Motor neuron (in vitro differentiated cells): ENCODE data around the gene MARCHF3. TPM values are rescaled to one million over a fixed set of nuclear protein-coding genes. Genes with fewer than 3 reads are reported as not detected.
"Not testable (repeated sequence)": the region's sequence is repeated elsewhere in the genome, so short reads cannot be mapped to it uniquely, and the experiment has no call there.

Source experiments
- ATAC-seq, 8 experiments: fragments of 200-7000 bp; cut with Tn5 transposase; replicated peaks in 6 of 8; 2 replicates each; pipeline ENCODE4 v1.8.0; 2021; ENCODE audit warnings: mild to moderate bottlenecking in 8 of 8, moderate library complexity in 8 of 8
- H3K27ac ChIP-seq, 2 donors: fragments of 250-450 bp; sonication (Bioruptor Pico); 2 replicates each; pipeline ENCODE4 v1.9.0; 2021; ENCODE audit warnings: antibody characterized with exemption in 2 of 2, mild to moderate bottlenecking in 2 of 2, moderate library complexity in 1 of 2
- H3K4me1 ChIP-seq, 2 donors: fragments of 250-450 bp; sonication (Bioruptor Pico); replicated peaks in 1 of 2; 2 replicates each; pipeline ENCODE4 v1.6.1; 2021; ENCODE audit warnings: antibody characterized with exemption in 2 of 2, mild to moderate bottlenecking in 2 of 2, moderate library complexity in 1 of 2
- H3K4me3 ChIP-seq, 5 donors: fragments of 250-450 bp; sonication (Bioruptor Pico); 2 replicates each; pipeline ENCODE4 v1.9.0; 2021; ENCODE audit warnings: antibody characterized with exemption in 5 of 5, mild to moderate bottlenecking in 5 of 5, moderate library complexity in 4 of 5
- WGBS, 10 experiments: fragments of 450-650 bp; shearing (Covaris generic); methylation state at CpG; one replicate each; pipeline ENCODE4 v1.0.0; 2022; 5-methylcytosine and 5-hydroxymethylcytosine counted together
- in situ Hi-C, 9 experiments: fragments of 400-800 bp; cut with MboI; loops; one replicate each; pipeline ENCODE4 v1.15.0; 2021; ENCODE audit warnings: low sequenced_read_pairs in 9 of 9, low pct_unique_long_range_greater_than_20kb in 2 of 9; ENCODE audit not compliant: unreplicated experiment in 9 of 9
- total RNA-seq, 8 experiments: library from RNA; unstranded; fragments of 300-600 nt; gene quantifications; 2 replicates each; pipeline versions ENCODE4 v1.2.3 to v1.2.4, GENCODE V29; 2022

The MARCHF3 gene
- total RNA-seq, 8 experiments from 2014 or later = 2.4 to 21.4 (median 4.4) TPM

DNA sequence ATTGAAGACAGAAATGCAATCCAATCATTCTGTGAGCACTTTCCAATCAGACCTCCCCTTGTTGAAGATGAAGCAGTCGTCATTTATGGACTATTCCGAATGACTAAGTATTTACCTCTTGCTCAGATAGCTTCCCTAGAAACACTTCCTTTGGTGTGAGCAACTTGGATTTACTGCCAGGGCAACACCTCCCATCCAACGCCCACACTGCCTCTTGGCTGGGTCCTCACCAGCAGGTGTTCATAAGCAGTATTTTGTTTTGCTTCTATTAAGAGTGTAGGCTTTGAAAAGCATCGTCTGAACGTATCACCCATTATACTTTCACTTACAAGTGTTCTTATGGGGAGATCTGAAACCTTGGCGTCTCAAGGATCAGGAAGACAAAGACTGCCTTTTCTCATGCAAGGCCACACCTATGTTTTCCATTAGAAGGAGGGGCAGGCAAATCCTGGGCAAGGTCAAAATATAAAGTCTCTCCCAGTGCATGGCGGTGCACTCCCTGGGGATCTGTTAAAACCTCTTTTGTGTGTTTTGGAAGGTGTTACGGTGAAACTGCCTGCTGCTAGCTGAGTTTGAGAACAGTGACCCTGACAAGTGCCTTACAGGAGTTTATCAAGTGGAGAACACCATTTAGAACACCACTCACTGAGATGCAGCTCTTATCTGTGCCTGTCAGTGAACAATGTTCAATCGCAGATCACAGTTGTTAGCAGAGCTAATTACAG lies 10.6 kb upstream of the MARCHF3 start:
- in situ Hi-C loops = no loop called here
- WGBS, 10 experiments = 13 to 79% (median 55%) methylated on average over 1 to 9 of the region's 9 CpGs
- Histone ChIP-seq H3K4me1 (no peaks in the 10 kb centered on the region), H3K27ac (no peak overlapping the region), H3K4me3 (no peak overlapping the region)
- peak in 2 of 8 experiments; percentile 55 to 89 for ATAC-seq

DNA sequence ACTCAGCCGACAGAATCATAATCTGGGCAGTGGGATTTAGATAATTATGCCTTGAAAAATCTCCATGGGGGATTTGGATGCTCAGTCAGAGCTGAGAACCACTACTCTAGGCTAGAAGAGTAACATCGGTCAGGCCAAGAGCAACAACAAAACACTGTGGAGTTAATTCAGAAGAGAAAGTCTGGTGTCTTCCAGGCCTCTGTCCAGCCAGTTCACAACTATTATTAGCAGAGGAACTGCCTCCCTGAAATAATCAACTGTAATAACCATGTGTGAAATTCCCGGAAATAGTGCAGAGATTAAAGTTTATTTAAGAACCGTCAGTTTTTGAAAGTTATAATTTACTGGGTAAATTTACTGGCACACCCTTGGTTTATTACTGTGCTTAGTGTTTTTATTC lies 8.2 kb upstream of the MARCHF3 start:
- 24 to 100% (median 75%) methylated on average over 1 to 4 of the region's 4 CpGs for WGBS, 10 experiments
- H3K4me1 ChIP-seq = no peaks in the 10 kb centered on the region
- in situ Hi-C loops = no loop called here
- no peak overlapping the region for H3K4me3 ChIP-seq
- H3K27ac ChIP-seq = no peak overlapping the region
- peak in 1 of 8 experiments; percentile 27 for ATAC-seq

DNA sequence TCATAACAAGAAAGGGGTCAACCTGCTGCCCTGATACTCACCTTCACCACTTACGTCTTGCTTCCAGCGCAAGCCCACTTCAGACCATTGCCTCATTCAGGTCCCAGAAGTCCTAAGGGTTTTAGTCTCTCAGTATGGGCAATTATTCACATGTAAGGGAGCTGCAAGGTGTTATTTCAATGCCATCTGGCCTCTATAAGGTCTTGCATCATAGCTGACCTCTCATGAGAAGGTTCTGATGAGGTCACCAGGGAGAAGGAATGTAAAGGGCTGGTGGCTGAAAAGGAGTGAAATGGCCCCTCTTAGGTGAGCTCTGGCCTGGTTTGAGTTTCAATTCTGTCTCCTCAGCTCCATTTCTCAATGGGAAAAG lies 1.5 kb upstream of the MARCHF3 start:
- H3K4me3 ChIP-seq = no peak overlapping the region
- no peak for ATAC-seq
- H3K27ac ChIP-seq = no peak overlapping the region
- 100% methylated on average over 1 to 2 of the region's 2 CpGs; no CpG with 5 or more reads in 4 of the 10 experiments for WGBS, 10 experiments
- peaks cover 9% of the 10 kb centered on the region in 2 donors for H3K4me1 ChIP-seq
- in situ Hi-C loops = no loop called here

DNA sequence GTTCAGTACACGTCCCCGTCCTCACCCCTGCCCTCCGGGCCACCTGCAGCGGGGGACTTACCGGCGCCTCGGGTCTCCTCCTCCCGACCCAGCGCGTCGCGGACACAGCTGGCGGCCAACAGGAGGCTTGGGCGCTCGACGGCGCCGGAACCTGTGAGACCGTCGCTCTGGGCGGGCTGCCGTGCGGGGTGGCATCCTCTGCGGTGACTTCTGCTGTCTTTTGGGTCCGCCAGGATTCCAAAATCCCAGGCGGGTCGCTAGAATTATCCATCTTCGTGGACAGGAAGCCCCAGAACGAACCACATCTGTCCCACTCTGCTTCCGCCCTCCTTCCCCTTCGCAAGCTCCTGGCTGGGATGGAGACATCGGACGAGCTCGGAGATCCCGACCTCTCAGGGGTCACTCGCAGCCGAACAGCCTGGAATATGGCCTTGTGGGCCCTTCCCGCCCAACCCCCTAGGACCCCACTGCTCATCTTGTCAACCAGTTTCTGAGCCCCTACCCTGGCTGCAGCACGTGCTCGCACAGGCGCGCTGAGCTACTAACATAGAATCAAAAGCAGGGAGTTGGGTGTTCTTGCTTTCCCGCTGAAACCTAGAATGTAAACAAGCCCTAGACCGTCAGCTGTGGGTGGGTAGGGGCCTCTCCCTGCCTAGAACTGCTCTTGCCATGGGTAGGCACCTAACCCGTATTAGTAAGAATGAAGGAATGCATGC lies 947 bp upstream of the MARCHF3 start:
- 18 to 100% (median 60%) methylated on average over 1 to 14 of the region's 45 CpGs; no CpG with 5 or more reads in 4 of the 10 experiments for WGBS, 10 experiments
- H3K4me3 ChIP-seq = peak overlapping the region; percentile 72 to 86 (median 85)
- H3K27ac ChIP-seq = no peak overlapping the region
- in situ Hi-C loops = no loop called here
- peaks cover 13 to 14% of the 10 kb centered on the region in 2 donors for H3K4me1 ChIP-seq
- peak in 2 of 8 experiments; percentile 2 for ATAC-seq

DNA sequence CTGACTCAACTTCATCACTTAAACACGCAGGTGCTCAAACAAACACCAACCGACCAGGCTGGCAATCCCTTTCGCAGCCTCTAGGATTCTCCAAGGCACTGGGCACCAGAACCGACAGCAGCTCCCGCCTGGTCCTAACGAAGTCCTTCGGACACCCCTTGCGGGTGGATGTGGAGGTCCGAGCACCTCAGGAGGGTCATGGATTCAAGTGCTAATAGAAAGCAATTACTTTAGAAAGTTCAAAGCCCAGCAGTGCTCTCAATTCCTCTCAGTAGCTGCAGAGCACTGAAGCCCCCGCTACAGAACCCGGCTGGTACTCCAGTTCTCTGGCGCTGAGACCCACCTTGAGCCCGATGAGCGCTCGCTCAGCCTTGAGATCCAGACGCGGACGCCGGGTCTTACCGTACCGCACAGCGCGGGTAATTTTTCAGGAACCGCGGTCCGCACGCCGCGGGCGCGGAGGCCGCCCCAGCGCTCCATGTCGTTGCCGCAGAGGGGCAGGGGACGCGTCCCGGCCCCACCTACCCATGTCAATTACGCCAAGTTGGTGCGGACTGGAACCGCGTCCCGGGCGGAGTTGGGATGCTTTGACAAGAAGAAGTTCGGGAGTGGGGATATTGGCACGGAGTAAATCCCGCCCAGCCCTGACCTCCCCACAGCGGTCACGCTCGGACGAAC lies 638 bp downstream of the MARCHF3 start:
- in situ Hi-C loops = no loop called here
- Histone ChIP-seq H3K27ac (peak overlapping the region in 1 of 2 donors; percentile 59), H3K4me1 (peaks cover 25 to 29% of the 10 kb centered on the region in 2 donors), H3K4me3 (peak overlapping the region; percentile 72 to 86 (median 85))
- ATAC-seq = peak in 6 of 8 experiments; percentile 7 to 18 (median 14)
- 0 to 3% (median 0%) methylated on average over 1 to 14 of the region's 51 CpGs; no CpG with 5 or more reads in 2 of the 10 experiments for WGBS, 10 experiments

DNA sequence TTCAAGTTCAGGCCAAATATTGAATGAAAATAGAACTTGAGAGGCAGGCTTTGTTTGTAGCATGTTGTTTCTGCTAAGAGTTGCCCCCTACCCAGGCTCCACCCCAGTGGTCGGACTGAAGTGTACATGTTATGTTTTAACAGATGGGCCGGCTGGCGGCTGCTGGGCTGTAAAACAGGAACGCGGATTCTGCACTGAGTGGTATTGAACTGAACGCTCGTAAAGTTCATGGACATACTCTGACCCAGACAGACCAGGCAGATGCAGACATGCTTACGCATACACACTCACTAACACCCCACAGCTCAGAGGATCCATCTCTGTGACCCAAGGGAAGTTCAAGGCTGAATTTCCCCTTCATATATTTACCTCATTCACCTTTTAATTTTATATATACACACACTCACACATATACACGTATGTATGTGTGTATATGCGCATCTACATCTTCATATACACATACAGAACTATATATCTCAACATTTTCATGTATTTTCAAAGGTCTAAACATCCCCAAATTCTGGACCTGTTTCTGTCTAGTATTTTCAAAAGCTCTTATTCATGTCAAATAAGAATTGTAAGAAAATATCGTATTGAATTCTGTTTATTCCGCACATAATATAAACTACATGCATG lies 1.4 kb downstream of the MARCHF3 start:
- in situ Hi-C loops = no loop called here
- WGBS, 10 experiments = 33 to 100% (median 62%) methylated on average over 1 to 10 of the region's 12 CpGs; no CpG with 5 or more reads in 1 of the 10 experiments
- peaks cover 25 to 30% of the 10 kb centered on the region in 2 donors for H3K4me1 ChIP-seq
- no peak for ATAC-seq
- peak overlapping the region; percentile 72 to 86 (median 85) for H3K4me3 ChIP-seq
- no peak overlapping the region for H3K27ac ChIP-seq

DNA sequence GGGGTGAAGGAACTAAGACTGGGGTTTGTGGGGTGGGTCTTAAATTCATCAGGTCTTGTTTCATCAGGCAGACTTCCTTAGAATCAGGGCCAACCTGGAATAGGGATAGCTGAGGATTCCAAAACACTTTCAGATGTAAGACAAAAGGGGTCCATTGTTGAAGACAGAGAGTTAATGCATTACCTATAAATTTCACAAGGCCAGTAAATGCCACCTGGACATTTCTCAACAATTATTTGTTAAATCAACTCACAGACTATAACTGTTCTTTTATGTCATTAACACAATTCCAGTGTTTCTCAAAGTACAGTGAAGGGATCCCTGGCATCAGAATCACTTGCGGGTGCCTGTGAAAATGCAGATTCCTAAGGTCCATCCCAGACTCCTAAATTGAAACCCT lies 2.8 kb downstream of the MARCHF3 start:
- no peak for ATAC-seq
- Histone ChIP-seq H3K27ac (no peak overlapping the region), H3K4me1 (peaks cover 25 to 30% of the 10 kb centered on the region in 2 donors), H3K4me3 (no peak overlapping the region)
- WGBS, 10 experiments = 83 to 100% (median 92%) methylated on average over 1 of the region's 1 CpG; no CpG with 5 or more reads in 3 of the 10 experiments
- in situ Hi-C loops = no loop called here

DNA sequence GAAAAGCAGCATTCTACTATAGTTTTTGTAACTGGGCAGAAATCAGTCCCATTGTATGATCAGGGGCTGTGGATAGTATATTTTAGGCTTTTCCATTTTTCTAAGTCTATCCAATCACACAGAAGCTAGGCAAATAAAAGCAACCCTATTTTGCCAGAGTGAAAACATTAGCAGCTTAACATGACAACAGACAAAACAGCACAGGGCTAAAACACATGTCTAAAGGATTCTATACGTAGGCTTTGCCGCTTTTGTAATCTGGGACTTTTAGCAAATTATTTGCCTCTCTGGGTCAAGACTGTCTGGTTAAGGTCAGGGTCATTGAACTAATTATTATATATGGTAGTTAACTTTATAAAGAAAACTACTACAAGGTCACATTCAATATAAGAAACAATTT lies 4.2 kb downstream of the MARCHF3 start:
- Histone ChIP-seq H3K27ac (no peak overlapping the region), H3K4me1 (peaks cover 25 to 33% of the 10 kb centered on the region in 2 donors), H3K4me3 (no peak overlapping the region)
- 39 to 100% (median 82%) methylated on average over 2 of the region's 2 CpGs; no CpG with 5 or more reads in 2 of the 10 experiments for WGBS, 10 experiments
- in situ Hi-C loops = no loop called here
- ATAC-seq = no peak

DNA sequence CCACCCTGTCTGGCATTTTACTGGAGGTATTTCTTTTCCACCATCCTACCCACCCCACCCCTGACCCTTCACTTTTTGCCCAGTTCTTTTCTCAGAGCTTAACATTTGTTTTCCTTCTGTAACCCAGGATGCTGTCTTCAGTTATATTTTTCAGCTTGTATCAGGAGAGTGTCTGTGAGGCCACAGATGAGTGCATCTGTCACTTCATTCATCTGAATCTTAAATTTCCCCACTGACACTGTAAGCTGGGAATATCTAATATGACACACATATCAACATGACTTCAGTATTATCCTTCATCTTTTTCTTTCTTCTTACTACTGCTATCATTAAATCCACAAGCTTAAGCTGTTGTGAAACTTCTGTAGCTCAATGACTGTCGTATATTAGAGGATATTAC lies 4.9 kb downstream of the MARCHF3 start:
- Histone ChIP-seq H3K4me3 (no peak overlapping the region), H3K4me1 (peaks cover 25 to 33% of the 10 kb centered on the region in 2 donors), H3K27ac (no peak overlapping the region)
- whole genome bisulfite sequencing, 10 experiments = 50 to 90% (median 86%) methylated on average over 1 of the region's 1 CpG; no CpG with 5 or more reads in 3 of the 10 experiments
- in situ Hi-C loops = no loop called here
- no peak for ATAC-seq

DNA sequence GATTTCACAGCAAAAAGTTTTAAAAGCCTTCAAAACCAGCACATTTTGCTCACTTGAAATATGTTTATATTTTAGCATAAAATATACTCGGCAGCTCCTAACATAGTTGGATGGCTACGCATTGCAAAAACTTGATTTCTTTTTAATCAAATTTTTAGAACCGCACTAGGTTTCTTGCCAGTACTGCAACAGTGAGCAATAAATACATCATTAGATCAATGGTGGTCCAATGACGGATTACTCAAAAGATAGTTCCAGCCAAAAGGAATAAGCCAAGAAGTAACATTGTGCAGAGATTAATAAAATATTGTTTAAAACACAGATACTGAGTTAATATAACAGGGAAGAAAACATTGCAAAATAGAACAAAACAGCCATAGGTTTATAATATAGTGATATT lies 5.5 kb downstream of the MARCHF3 start:
- 42 to 100% (median 74%) methylated on average over 2 to 4 of the region's 4 CpGs for WGBS, 10 experiments
- no peak overlapping the region for H3K4me3 ChIP-seq
- in situ Hi-C loops = no loop called here
- peaks cover 25 to 33% of the 10 kb centered on the region in 2 donors for H3K4me1 ChIP-seq
- no peak overlapping the region for H3K27ac ChIP-seq
- no peak for ATAC-seq

DNA sequence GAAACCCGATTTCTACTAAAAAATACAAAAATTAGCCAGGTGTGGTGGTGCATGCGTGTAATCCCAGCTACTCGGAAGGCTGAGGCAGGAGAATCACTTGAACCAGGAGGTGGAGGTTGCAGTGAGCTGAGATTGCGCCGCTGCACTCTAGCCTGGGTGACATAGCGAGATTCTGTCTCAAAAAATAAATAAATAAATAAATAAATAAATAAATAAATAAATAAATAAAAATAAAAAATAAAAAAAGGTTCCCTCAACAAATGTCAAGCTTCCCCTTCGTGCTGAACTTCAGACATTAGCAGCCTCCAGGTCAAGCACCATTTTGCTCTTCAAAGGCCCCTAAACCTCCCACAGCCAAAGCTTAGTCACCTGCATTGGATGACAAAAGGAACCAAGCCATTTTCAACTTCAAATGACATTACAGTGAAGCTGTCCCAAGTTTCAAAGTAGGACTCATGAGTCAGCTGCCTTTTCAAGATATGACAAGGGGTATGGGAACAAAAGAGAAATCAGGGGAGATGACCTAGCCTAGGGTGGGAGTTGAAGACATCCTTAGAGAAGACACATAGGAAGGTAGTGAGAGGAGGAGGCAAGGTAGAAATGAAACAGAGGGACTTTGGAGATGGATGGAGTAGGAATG lies 6.7 kb downstream of the MARCHF3 start:
- 60 to 100% (median 88%) methylated on average over 1 to 7 of the region's 7 CpGs for WGBS, 10 experiments
- not testable (repeated sequence) for H3K27ac ChIP-seq

DNA sequence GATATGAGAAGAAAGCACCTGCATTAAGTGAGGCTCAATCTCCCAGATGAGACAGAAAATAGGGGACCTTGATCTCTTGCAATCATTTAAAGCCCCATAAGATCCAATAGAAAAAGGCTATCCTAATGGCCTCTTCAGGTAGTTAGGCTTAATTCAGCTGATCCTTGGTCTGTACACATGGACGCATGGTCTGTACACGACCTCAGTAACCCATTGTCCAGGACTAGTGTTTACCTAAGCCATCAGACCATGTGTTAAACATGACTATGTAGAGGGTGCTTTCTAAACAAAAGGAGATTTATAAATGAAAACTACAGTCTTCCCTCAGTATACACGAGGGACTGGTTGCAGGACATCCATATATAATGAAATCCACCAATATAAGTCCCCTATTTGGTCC lies 7.5 kb downstream of the MARCHF3 start:
- 93 to 100% (median 100%) methylated on average over 1 to 3 of the region's 3 CpGs; no CpG with 5 or more reads in 2 of the 10 experiments for WGBS, 10 experiments
- in situ Hi-C loops = no loop called here

More for the DNA sequence above, 6.7 kb downstream of the MARCHF3 start:
- H3K4me1 ChIP-seq = peaks cover 23 to 27% of the 10 kb centered on the region in 2 donors
- H3K4me3 ChIP-seq, in situ Hi-C loops, ATAC-seq: not testable (repeated sequence)

More for the DNA sequence above, 7.5 kb downstream of the MARCHF3 start:
- Histone ChIP-seq H3K4me3 (no peak overlapping the region), H3K27ac (no peak overlapping the region), H3K4me1 (peaks cover 21 to 24% of the 10 kb centered on the region in 2 donors)
- ATAC-seq = no peak
